B cell (primary cell): ENCODE results near the gene MAFB. TPM values are rescaled to one million over a fixed set of nuclear protein-coding genes. Genes with fewer than 3 reads are reported as not detected.

Experiments used
- ATAC-seq: fragments of 200-7000 bp; cut with Tn5 transposase; one replicate; pipeline ENCODE4 v1.10.0; 2021; ENCODE audit warnings: low read depth, mild to moderate bottlenecking, moderate number of reproducible peaks, moderate library complexity
- CTCF ChIA-PET: fragments of 350-600 bp; sonication (Branson Sonifier 250); formaldehyde crosslinking; loops from one replicate; lab custom pipeline; 2021; ENCODE audit warnings: antibody characterized with exemption, inconsistent platforms; lab: Charles Lee
- POLR2A ChIA-PET: fragments of 350-600 bp; sonication (Branson Sonifier 250); formaldehyde crosslinking; loops from one replicate; lab custom pipeline; 2021; ENCODE audit warnings: antibody characterized with exemption; lab: Charles Lee
- DNase-seq: peaks from one replicate; pipeline ENCODE4 v3.0.0; 2013
- H2AFZ ChIP-seq: 2 replicates; pipeline ENCODE4 v1.6.1; 2012; ENCODE audit warnings: mild to moderate bottlenecking, low read depth, low read length; ENCODE audit not compliant: insufficient read depth, poor library complexity, severe bottlenecking
- H3K27ac ChIP-seq, 2 donors: 1 replicate in 1 of 2; 2 replicates in 1 of 2; pipeline ENCODE4 v1.5.1; 2012 to 2013; ENCODE audit warnings: low read length in 2 of 2, mild to moderate bottlenecking in 2 of 2, moderate library complexity in 1 of 2
- H3K27me3 ChIP-seq, 4 experiments: fragments of 200-600 bp in 1 of 4; sonication (generic) in 1 of 4; replicated peaks in 1 of 4; 1 replicate in 2 of 4; 2 replicates in 2 of 4; pipeline versions ENCODE4 v1.6.1 to v1.7.0; 2013 to 2016; ENCODE audit warnings: low read length in 3 of 4, mild to moderate bottlenecking in 2 of 4, mixed read lengths in 1 of 4, moderate library complexity in 1 of 4; ENCODE audit not compliant: insufficient read depth in 4 of 4, control insufficient read depth in 3 of 4; ENCODE audit errors: control extremely low read depth in 1 of 4
- H3K36me3 ChIP-seq, 2 experiments: replicated peaks in 1 of 2; 1 replicate in 1 of 2; 2 replicates in 1 of 2; pipeline versions ENCODE4 v1.6.1 to v1.7.1; 2013; ENCODE audit warnings: low read length in 1 of 2; ENCODE audit not compliant: insufficient read depth in 2 of 2, control insufficient read depth in 1 of 2; ENCODE audit errors: control extremely low read depth in 1 of 2, extremely low read depth in 1 of 2
- H3K4me1 ChIP-seq, 2 donors: fragments of 200-600 bp in 1 of 2; sonication (generic) in 1 of 2; 1 replicate in 1 of 2; 2 replicates in 1 of 2; pipeline versions ENCODE4 v1.5.1 to v1.6.1; 2013 to 2017; ENCODE audit warnings: low read length in 2 of 2; ENCODE audit not compliant: control insufficient read depth in 2 of 2, insufficient read depth in 2 of 2
- H3K4me2 ChIP-seq: replicated peaks from 2 replicates; pipeline ENCODE3; 2012; ENCODE audit warnings: mild to moderate bottlenecking, low read depth, low read length; ENCODE audit not compliant: poor library complexity, severe bottlenecking
- H3K4me3 ChIP-seq, 5 experiments: fragments of 200-600 bp in 1 of 5; sonication (generic) in 1 of 5; 1 replicate in 3 of 5; 2 replicates in 2 of 5; pipeline versions ENCODE4 v1.5.1 to v1.7.0; 2011 to 2016; ENCODE audit warnings: low read length in 4 of 5, mild to moderate bottlenecking in 4 of 5, low read depth in 2 of 5, control low read depth in 1 of 5, moderate library complexity in 1 of 5; ENCODE audit not compliant: insufficient read depth in 1 of 5; ENCODE audit errors: control extremely low read depth in 1 of 5, extremely low read depth in 1 of 5
- H3K79me2 ChIP-seq: fragments of 200-600 bp; sonication (generic); one replicate; pipeline ENCODE4 v1.6.0; 2016; ENCODE audit warnings: low read length; ENCODE audit not compliant: control insufficient read depth, insufficient read depth
- H3K9ac ChIP-seq: fragments of 200-600 bp; sonication (generic); 2 replicates; pipeline ENCODE4 v1.6.1; 2017; ENCODE audit warnings: mild to moderate bottlenecking, low read length, moderate library complexity
- H3K9me3 ChIP-seq, 3 donors: one replicate each; pipeline versions ENCODE4 v1.6.1 to v1.7.1; 2013; ENCODE audit warnings: low read length in 2 of 3; ENCODE audit not compliant: control insufficient read depth in 2 of 3, insufficient read depth in 1 of 3; ENCODE audit errors: control extremely low read depth in 1 of 3
- H4K20me1 ChIP-seq: 2 replicates; pipeline ENCODE4 v1.6.0; 2012; ENCODE audit warnings: mild to moderate bottlenecking, low read length; ENCODE audit not compliant: insufficient read depth, control insufficient read depth, poor library complexity, severe bottlenecking
- H3K27ac Mint-ChIP-seq: one replicate; pipeline ENCODE4 v1.8.0; 2021; ENCODE audit warnings: mixed read lengths
- H3K27me3 Mint-ChIP-seq: one replicate; pipeline ENCODE4 v1.8.0; 2021; ENCODE audit warnings: mixed read lengths
- H3K4me1 Mint-ChIP-seq: one replicate; pipeline ENCODE4 v1.8.0; 2021; ENCODE audit warnings: mixed read lengths
- H3K4me3 Mint-ChIP-seq: one replicate; pipeline ENCODE4 v1.8.0; 2021; ENCODE audit warnings: mixed read lengths
- H3K9me3 Mint-ChIP-seq: one replicate; pipeline ENCODE4 v1.8.0; 2022; ENCODE audit warnings: mixed read lengths; ENCODE audit not compliant: insufficient read depth
- EZH2 ChIP-seq: IDR thresholded peaks from 2 replicates; pipeline ENCODE4 v1.6.1; 2012; ENCODE audit warnings: borderline replicate concordance, low read depth, mild to moderate bottlenecking, moderate library complexity, low read length; ENCODE audit not compliant: insufficient read depth, poor library complexity, severe bottlenecking
- WGBS: methylation state at CpG from one replicate; pipeline ENCODE4 v1.1.5; 2013; ENCODE audit warnings: missing lambda C conversion rate; ENCODE audit not compliant: insufficient coverage; 5-methylcytosine and 5-hydroxymethylcytosine counted together
- intact Hi-C: fragments of 100-400 bp; cut with micrococcal nuclease; formaldehyde crosslinking; loops from one replicate; pipeline ENCODE4 v1.10.0; 2022
- polyA plus RNA-seq: library from polyadenylated mRNA; depleted of rRNA; stranded (reverse); fragments of >200 nt; gene quantifications from 2 replicates; pipeline ENCODE4 v1.2.3, GENCODE V29; 2012
- total RNA-seq, 2 donors: library from RNA; stranded (reverse); fragments of 120-200 nt in 1 of 2; gene quantifications; 1 replicate in 1 of 2; 2 replicates in 1 of 2; pipeline versions ENCODE4 v1.2.3 to v1.2.4, GENCODE V29; 2013 to 2022
- TF ChIP-seq, protein P1 (sequence below): fragments of 200-600 bp; IDR thresholded peaks from one replicate; pipeline ENCODE4 v1.8.0; 2022; ENCODE audit warnings: antibody characterized with exemption, mild to moderate bottlenecking

Gene MAFB
- total and polyA plus RNA-seq, 2 donors (not counting 1 experiment from before 2014, with no cell fraction given) = 1.6 to 1.8 TPM

GRCh38 chr20:40714109-40714508 lies 25.1 kb upstream of the MAFB start:
- no peaks in the 10 kb centered on the region for H3K4me1 ChIP-seq
- no peak overlapping the region for H2AFZ ChIP-seq
- no peak overlapping the region for H3K27ac ChIP-seq
- TF ChIP-seq EZH2 = no peak
- POLR2A ChIA-PET = no interaction called here
- Mint-ChIP-seq H3K27ac (no peak overlapping the region), H3K27me3 (peaks cover 34% of the 10 kb centered on the region), H3K4me3 (no peak overlapping the region), H3K9me3 (no peaks in the 10 kb centered on the region), H3K4me1 (no peaks in the 10 kb centered on the region)
- H3K9ac ChIP-seq = no peak overlapping the region
- no peak overlapping the region for H3K4me3 ChIP-seq
- peaks cover 0 to 9% (median 0%) of the 10 kb centered on the region in 4 experiments for H3K27me3 ChIP-seq
- WGBS = no CpG with 5 or more reads among the region's 4 CpGs
- no peaks in the 10 kb centered on the region for H3K9me3 ChIP-seq
- no peaks in the 10 kb centered on the region for H3K36me3 ChIP-seq
- no peak for ATAC-seq
- no peaks in the 10 kb centered on the region for H3K79me2 ChIP-seq
- CTCF ChIA-PET = no interaction called here
- intact Hi-C loops = no loop called here
- no peak overlapping the region for H3K4me2 ChIP-seq
- no peak for DNase-seq
- no peaks in the 10 kb centered on the region for H4K20me1 ChIP-seq

DNA sequence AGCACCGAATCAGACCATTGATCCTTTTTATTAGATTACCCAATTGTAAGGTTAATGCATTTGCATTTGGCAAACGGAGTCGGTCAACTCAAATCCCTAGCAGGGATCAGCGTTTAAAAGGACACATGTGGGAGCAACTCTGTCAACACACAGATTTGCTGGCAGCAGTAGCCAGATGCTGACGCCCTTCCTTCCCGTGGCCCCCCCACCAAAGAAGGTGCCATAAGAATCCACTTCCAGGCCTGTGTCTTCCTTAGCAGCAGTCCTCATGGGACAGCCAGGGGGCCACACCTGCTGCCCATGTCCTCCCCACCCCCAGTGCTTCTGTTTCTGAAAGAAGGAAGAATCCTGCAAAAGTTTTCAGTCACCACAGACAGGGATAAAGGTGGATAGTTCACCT lies 24.5 kb upstream of the MAFB start:
- ChIA-PET CTCF (no interaction called here), POLR2A (no interaction called here)
- Mint-ChIP-seq H3K4me3 (no peak overlapping the region), H3K27me3 (peaks cover 34% of the 10 kb centered on the region), H3K4me1 (no peaks in the 10 kb centered on the region), H3K9me3 (no peaks in the 10 kb centered on the region), H3K27ac (no peak overlapping the region)
- ATAC-seq (no peak), DNase-seq (no peak)
- H3K27ac ChIP-seq = no peak overlapping the region
- H3K4me1 ChIP-seq = no peaks in the 10 kb centered on the region
- WGBS = 87% methylated on average over 6 of the region's 6 CpGs
- H3K4me2 ChIP-seq = no peak overlapping the region
- no peak for TF ChIP-seq EZH2
- TF ChIP-seq, protein P1, sequence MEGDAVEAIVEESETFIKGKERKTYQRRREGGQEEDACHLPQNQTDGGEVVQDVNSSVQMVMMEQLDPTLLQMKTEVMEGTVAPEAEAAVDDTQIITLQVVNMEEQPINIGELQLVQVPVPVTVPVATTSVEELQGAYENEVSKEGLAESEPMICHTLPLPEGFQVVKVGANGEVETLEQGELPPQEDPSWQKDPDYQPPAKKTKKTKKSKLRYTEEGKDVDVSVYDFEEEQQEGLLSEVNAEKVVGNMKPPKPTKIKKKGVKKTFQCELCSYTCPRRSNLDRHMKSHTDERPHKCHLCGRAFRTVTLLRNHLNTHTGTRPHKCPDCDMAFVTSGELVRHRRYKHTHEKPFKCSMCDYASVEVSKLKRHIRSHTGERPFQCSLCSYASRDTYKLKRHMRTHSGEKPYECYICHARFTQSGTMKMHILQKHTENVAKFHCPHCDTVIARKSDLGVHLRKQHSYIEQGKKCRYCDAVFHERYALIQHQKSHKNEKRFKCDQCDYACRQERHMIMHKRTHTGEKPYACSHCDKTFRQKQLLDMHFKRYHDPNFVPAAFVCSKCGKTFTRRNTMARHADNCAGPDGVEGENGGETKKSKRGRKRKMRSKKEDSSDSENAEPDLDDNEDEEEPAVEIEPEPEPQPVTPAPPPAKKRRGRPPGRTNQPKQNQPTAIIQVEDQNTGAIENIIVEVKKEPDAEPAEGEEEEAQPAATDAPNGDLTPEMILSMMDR = no peak
- no peak overlapping the region for H3K9ac ChIP-seq
- H3K4me3 ChIP-seq = no peak overlapping the region
- no peaks in the 10 kb centered on the region for H3K79me2 ChIP-seq
- no peaks in the 10 kb centered on the region for H4K20me1 ChIP-seq
- no peaks in the 10 kb centered on the region for H3K36me3 ChIP-seq
- intact Hi-C loops = no loop called here
- H3K27me3 ChIP-seq = peaks cover 0 to 9% (median 0%) of the 10 kb centered on the region in 4 experiments
- H2AFZ ChIP-seq = no peak overlapping the region
- no peaks in the 10 kb centered on the region for H3K9me3 ChIP-seq
